Natural killer cell (primary cell): ENCODE measurements around the gene NR1D1. TPM values are rescaled to one million over a fixed set of nuclear protein-coding genes. Genes with fewer than 3 reads are reported as not detected.

Source experiments
- ATAC-seq, 3 donors: fragments of 150-1000 bp in 2 of 3; fragments of 200-7000 bp in 1 of 3; cut with Tn5 transposase; 1 replicate in 1 of 3; 2 replicates in 2 of 3; pipeline ENCODE4 v1.10.0; 2021; ENCODE audit warnings: mild to moderate bottlenecking in 2 of 3, moderate library complexity in 2 of 3
- DNase-seq, 2 donors: peaks; one replicate each; pipeline versions ENCODE4 v3.0.0 to v3.0.0-alpha.2; 2013 to 2021; ENCODE audit warnings: mixed read lengths in 1 of 2
- H3K27ac ChIP-seq: one replicate; pipeline ENCODE4 v1.5.1; 2013; ENCODE audit warnings: mild to moderate bottlenecking, low read length
- H3K27me3 ChIP-seq: one replicate; pipeline ENCODE4 v1.6.1; 2013; ENCODE audit warnings: low read length; ENCODE audit not compliant: control insufficient read depth, insufficient read depth
- H3K36me3 ChIP-seq: one replicate; pipeline ENCODE4 v1.6.1; 2013; ENCODE audit warnings: low read length; ENCODE audit not compliant: control insufficient read depth, insufficient read depth
- H3K4me1 ChIP-seq: one replicate; pipeline ENCODE4 v1.6.1; 2013; ENCODE audit warnings: low read length; ENCODE audit not compliant: control insufficient read depth, insufficient read depth
- H3K4me3 ChIP-seq: one replicate; pipeline ENCODE4 v1.5.1; 2013; ENCODE audit warnings: low read length
- H3K9me3 ChIP-seq: one replicate; pipeline ENCODE4 v1.6.1; 2013; ENCODE audit warnings: low read length; ENCODE audit not compliant: control insufficient read depth, insufficient read depth
- H3K27ac Mint-ChIP-seq, 2 donors: one replicate each; pipeline ENCODE4 v1.8.0; 2022; ENCODE audit warnings: mild to moderate bottlenecking in 2 of 2, mixed read lengths in 2 of 2, moderate library complexity in 1 of 2
- H3K27me3 Mint-ChIP-seq, 2 donors: one replicate each; pipeline ENCODE4 v1.8.0; 2022; ENCODE audit warnings: low read depth in 2 of 2, mixed read lengths in 2 of 2
- H3K36me3 Mint-ChIP-seq: one replicate; pipeline ENCODE4 v1.8.0; 2022; ENCODE audit warnings: mixed read lengths
- H3K4me1 Mint-ChIP-seq, 2 donors: one replicate each; pipeline ENCODE4 v1.8.0; 2022; ENCODE audit warnings: mixed read lengths in 2 of 2
- H3K4me3 Mint-ChIP-seq: one replicate; pipeline ENCODE4 v1.8.0; 2022; ENCODE audit warnings: mild to moderate bottlenecking, moderate library complexity, mixed read lengths
- H3K9me3 Mint-ChIP-seq, 2 donors: one replicate each; pipeline ENCODE4 v1.8.0; 2022; ENCODE audit warnings: mixed read lengths in 2 of 2
- WGBS: methylation state at CpG from one replicate; pipeline ENCODE4 v1.1.7; 2013; ENCODE audit warnings: missing lambda C conversion rate; ENCODE audit not compliant: insufficient coverage; 5-methylcytosine and 5-hydroxymethylcytosine counted together
- intact Hi-C: fragments of 100-400 bp; cut with micrococcal nuclease; formaldehyde crosslinking; loops from one replicate; pipeline ENCODE4 v1.14.2; 2022
- total RNA-seq, 4 donors: library from RNA; stranded (reverse); fragments of 120-200 nt in 1 of 4; gene quantifications; one replicate each; pipeline versions ENCODE4 v1.2.3 to v1.2.4, GENCODE V29; 2013 to 2022
- TF ChIP-seq, protein P1 (sequence below): fragments of 200-600 bp; IDR thresholded peaks from one replicate; pipeline ENCODE4 v1.8.0; 2022; ENCODE audit warnings: antibody characterized with exemption

The NR1D1 gene
- total RNA-seq, 3 donors from 2014 or later (not counting 1 experiment from before 2014, with no cell fraction given), result 8.8 to 10.1 (median 9.9) TPM

DNA sequence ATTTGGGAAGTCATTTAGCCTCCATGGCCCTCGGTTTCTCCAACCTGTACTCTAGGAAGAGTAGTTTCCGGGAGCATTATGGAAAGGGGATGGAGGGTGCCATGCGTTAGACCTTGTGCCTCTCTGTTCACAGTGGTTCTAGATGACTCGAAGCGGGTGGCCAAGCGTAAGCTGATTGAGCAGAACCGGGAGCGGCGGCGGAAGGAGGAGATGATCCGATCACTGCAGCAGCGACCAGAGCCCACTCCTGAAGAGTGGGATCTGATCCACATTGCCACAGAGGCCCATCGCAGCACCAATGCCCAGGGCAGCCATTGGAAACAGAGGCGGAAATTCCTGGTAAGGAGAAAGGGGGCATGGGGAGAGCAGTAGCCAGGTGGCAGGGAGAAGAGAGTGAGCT, 15.9 kb downstream of the NR1D1 start:
- Mint-ChIP-seq H3K27me3 (no peaks in the 10 kb centered on the region), H3K4me3 (no peak overlapping the region), H3K4me1 (peaks cover 0 to 17% of the 10 kb centered on the region in 2 donors), H3K9me3 (no peaks in the 10 kb centered on the region), H3K27ac (no peak overlapping the region), H3K36me3 (peaks cover 5% of the 10 kb centered on the region)
- 97% methylated on average over 14 of the region's 14 CpGs for WGBS
- Histone ChIP-seq H3K4me1 (no peaks in the 10 kb centered on the region), H3K4me3 (no peak overlapping the region), H3K36me3 (peaks cover 50% of the 10 kb centered on the region), H3K27me3 (no peaks in the 10 kb centered on the region), H3K27ac (no peak overlapping the region), H3K9me3 (no peaks in the 10 kb centered on the region)
- intact Hi-C loops, result no loop called here
- DNase-seq (no peak), ATAC-seq (no peak)
- TF ChIP-seq, protein P1, sequence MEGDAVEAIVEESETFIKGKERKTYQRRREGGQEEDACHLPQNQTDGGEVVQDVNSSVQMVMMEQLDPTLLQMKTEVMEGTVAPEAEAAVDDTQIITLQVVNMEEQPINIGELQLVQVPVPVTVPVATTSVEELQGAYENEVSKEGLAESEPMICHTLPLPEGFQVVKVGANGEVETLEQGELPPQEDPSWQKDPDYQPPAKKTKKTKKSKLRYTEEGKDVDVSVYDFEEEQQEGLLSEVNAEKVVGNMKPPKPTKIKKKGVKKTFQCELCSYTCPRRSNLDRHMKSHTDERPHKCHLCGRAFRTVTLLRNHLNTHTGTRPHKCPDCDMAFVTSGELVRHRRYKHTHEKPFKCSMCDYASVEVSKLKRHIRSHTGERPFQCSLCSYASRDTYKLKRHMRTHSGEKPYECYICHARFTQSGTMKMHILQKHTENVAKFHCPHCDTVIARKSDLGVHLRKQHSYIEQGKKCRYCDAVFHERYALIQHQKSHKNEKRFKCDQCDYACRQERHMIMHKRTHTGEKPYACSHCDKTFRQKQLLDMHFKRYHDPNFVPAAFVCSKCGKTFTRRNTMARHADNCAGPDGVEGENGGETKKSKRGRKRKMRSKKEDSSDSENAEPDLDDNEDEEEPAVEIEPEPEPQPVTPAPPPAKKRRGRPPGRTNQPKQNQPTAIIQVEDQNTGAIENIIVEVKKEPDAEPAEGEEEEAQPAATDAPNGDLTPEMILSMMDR, result no peak

DNA sequence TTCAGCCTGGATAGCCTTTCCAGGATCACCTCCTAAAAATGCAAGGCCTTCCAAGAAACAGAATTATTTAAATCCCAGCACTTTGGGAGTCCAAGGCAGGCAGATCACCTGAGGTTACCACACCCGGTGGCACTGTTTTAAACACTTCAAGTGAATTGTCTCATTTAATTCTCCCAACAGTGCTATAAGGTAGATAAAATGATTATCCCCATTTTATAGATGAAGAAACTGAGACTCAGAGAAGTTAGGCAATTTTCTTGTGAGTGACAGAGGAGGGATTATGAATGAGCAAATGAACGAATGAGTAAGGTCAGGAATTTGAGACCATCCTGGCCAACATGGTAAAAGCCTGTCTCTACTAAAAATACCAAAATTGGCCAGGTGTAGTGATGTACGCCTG, 20.8 kb downstream of the NR1D1 start:
- H3K9me3 ChIP-seq, result no peaks in the 10 kb centered on the region
- peaks cover 21% of the 10 kb centered on the region for H3K36me3 ChIP-seq
- intact Hi-C loops, result no loop called here
- TF ChIP-seq, protein P1, result no peak
- Mint-ChIP-seq H3K27ac (peak overlapping the region in 1 of 2 donors; percentile 26), H3K36me3 (no peaks in the 10 kb centered on the region), H3K27me3 (no peaks in the 10 kb centered on the region), H3K4me3 (no peak overlapping the region), H3K4me1 (peaks cover 9 to 20% of the 10 kb centered on the region in 2 donors), H3K9me3 (no peaks in the 10 kb centered on the region)
- DNase-seq (no peak), ATAC-seq (no peak)
- no peak overlapping the region for H3K27ac ChIP-seq
- peaks cover 13% of the 10 kb centered on the region for H3K4me1 ChIP-seq
- H3K27me3 ChIP-seq, result no peaks in the 10 kb centered on the region
- 93% methylated on average over 2 of the region's 3 CpGs for WGBS
- no peak overlapping the region for H3K4me3 ChIP-seq

- no peak overlapping the region for H3K4me3 Mint-ChIP-seq
- no peak overlapping the region for H3K27ac Mint-ChIP-seq
- ATAC-seq (no peak), DNase-seq (no peak)
- Histone ChIP-seq H3K27ac (no peak overlapping the region), H3K9me3 (no peaks in the 10 kb centered on the region), H3K27me3 (no peaks in the 10 kb centered on the region), H3K4me1 (peaks cover 26% of the 10 kb centered on the region), H3K36me3 (peaks cover 12% of the 10 kb centered on the region), H3K4me3 (no peak overlapping the region)
- H3K36me3 Mint-ChIP-seq, result no peaks in the 10 kb centered on the region
- TF ChIP-seq, protein P1, result no peak
- H3K4me1 Mint-ChIP-seq, result peaks cover 15 to 43% of the 10 kb centered on the region in 2 donors
- WGBS, result 95% methylated on average over 4 of the region's 7 CpGs
- no peaks in the 10 kb centered on the region for H3K9me3 Mint-ChIP-seq
- H3K27me3 Mint-ChIP-seq, result no peaks in the 10 kb centered on the region
- intact Hi-C loops, result no loop called here
Observed at GRCh38 chr17:40076591-40076990, 23.8 kb downstream of the NR1D1 start.

DNA sequence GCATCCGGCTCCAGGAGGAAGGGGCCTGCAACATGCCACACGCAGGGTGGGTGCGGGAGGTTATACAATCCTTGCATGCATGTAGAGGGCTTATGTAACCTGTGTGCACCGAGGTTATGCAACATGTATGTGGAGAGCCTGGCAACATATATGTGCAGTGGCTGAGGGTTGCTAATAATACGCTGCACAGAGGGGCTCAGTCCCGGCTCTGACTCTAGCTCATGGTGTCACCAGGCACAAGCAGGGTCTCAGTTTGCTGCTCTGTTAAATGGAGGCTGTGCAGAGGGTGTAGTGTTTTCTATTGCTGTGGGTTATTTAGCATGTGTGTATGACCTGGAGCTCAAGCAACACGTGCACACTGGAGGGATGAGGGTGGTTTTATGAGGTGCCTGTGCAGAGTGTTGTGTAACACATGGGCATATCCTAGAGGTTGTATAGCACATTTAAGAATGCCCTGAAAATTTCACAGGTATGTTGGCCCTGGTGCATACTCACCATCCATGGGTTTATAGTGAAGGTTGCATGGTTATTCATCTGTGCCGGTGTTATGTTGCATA, 24.4 kb downstream of the NR1D1 start:
- H3K36me3 ChIP-seq, result peaks cover 12% of the 10 kb centered on the region
- no peak overlapping the region for H3K4me3 Mint-ChIP-seq
- intact Hi-C loops, result no loop called here

More for the DNA sequence above, 24.4 kb downstream of the NR1D1 start:
- DNase-seq (no peak), ATAC-seq (no peak)
- TF ChIP-seq, protein P1, result no peak
- WGBS, result 76% methylated on average over 8 of the region's 8 CpGs
- H3K27ac ChIP-seq, result no peak overlapping the region
- Mint-ChIP-seq H3K9me3 (no peaks in the 10 kb centered on the region), H3K27ac (peak overlapping the region in 1 of 2 donors; percentile 74), H3K36me3 (no peaks in the 10 kb centered on the region), H3K27me3 (no peaks in the 10 kb centered on the region), H3K4me1 (peaks cover 19 to 48% of the 10 kb centered on the region in 2 donors)
- H3K4me1 ChIP-seq, result peaks cover 32% of the 10 kb centered on the region
- H3K27me3 ChIP-seq, result no peaks in the 10 kb centered on the region
- H3K9me3 ChIP-seq, result no peaks in the 10 kb centered on the region
- H3K4me3 ChIP-seq, result no peak overlapping the region
